T-helper 2 cell treated with Interferon-gamma antibody and Interleukin-4, amounts not matched to agents 5 μg/mL and 100 μg/mL, for 36 hours (primary cell): ENCODE results near the gene KIF5A.

Source experiments
- DNase-seq: peaks from one replicate; pipeline ENCODE4 v3.0.0; 2021; ENCODE audit warnings: low spot score
- H3K27ac Mint-ChIP-seq: one replicate; pipeline ENCODE4 v1.8.0; 2021; ENCODE audit warnings: mild to moderate bottlenecking, mixed read lengths
- H3K27me3 Mint-ChIP-seq: one replicate; pipeline ENCODE4 v1.8.0; 2021; ENCODE audit warnings: low read depth, mixed read lengths
- H3K36me3 Mint-ChIP-seq: one replicate; pipeline ENCODE4 v1.8.0; 2021; ENCODE audit warnings: low read depth, mixed read lengths
- H3K4me1 Mint-ChIP-seq: one replicate; pipeline ENCODE4 v1.8.0; 2021; ENCODE audit warnings: low read depth, mixed read lengths
- H3K4me3 Mint-ChIP-seq: one replicate; pipeline ENCODE4 v1.8.0; 2022; ENCODE audit warnings: mild to moderate bottlenecking, moderate library complexity, mixed read lengths
- H3K9me3 Mint-ChIP-seq: one replicate; pipeline ENCODE4 v1.8.0; 2021; ENCODE audit warnings: mixed read lengths

The KIF5A gene

GRCh38 chr12:57602544-57602943, 52.7 kb downstream of the KIF5A start:
- no peak for DNase-seq
- Mint-ChIP-seq H3K4me3 (no peak overlapping the region), H3K27me3 (no peaks in the 10 kb centered on the region), H3K4me1 (peaks cover 13% of the 10 kb centered on the region), H3K27ac (no peak overlapping the region), H3K9me3 (no peaks in the 10 kb centered on the region), H3K36me3 (peaks cover 26% of the 10 kb centered on the region)

GRCh38 chr12:57603324-57603723, 53.5 kb downstream of the KIF5A start:
- Mint-ChIP-seq H3K27ac (no peak overlapping the region), H3K4me3 (peak overlapping the region; percentile 66), H3K36me3 (peaks cover 23% of the 10 kb centered on the region), H3K27me3 (no peaks in the 10 kb centered on the region), H3K9me3 (no peaks in the 10 kb centered on the region), H3K4me1 (peaks cover 13% of the 10 kb centered on the region)
- no peak for DNase-seq

DNA sequence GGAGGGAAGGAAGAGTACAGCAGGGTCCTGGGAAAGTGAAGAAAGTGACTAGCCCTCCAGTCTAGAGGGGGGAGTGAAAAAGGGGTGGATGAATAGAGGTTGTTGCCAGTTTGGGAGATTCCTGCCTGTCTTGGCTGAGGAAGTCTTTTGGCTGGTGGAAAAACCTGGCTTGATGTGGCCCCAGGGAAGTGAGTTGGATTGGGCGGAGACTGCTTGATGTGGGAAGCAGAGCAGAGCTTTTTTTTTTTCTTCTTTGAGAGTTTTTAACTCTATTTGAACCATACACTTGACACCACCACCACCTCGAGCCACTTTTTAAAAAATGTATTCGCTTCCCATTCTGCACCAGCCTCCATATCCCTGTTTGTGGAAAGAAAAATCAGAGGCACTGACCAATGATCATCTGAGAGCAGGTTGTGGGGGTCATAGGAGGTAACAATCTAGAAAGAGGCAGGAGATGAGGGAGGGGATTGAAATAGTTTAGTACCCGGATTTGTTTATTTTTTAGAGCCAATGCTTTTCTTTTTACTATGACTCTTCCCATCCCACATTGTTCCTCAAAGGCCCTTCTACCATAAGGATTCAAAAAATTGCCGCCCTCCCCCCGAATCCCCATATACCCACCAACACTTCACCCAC, 54.1 kb downstream of the KIF5A start:
- H3K4me3 Mint-ChIP-seq: peak overlapping the region; percentile 81
- no peaks in the 10 kb centered on the region for H3K9me3 Mint-ChIP-seq
- peak overlapping the region; percentile 76 for H3K27ac Mint-ChIP-seq
- H3K4me1 Mint-ChIP-seq: peaks cover 13% of the 10 kb centered on the region
- peaks cover 21% of the 10 kb centered on the region for H3K36me3 Mint-ChIP-seq
- H3K27me3 Mint-ChIP-seq: no peaks in the 10 kb centered on the region
- no peak for DNase-seq

- peak within 1 kb of the TSS; percentile 88 for H3K27ac Mint-ChIP-seq
- DNase-seq: no peak
- H3K4me3 Mint-ChIP-seq: peak within 1 kb of the TSS; percentile 81
- peaks cover 13% of the 10 kb centered on the region for H3K4me1 Mint-ChIP-seq
- H3K36me3 Mint-ChIP-seq: peaks cover 18% of the 10 kb centered on the region
- H3K9me3 Mint-ChIP-seq: no peaks in the 10 kb centered on the region
- H3K27me3 Mint-ChIP-seq: no peaks in the 10 kb centered on the region
These were observed 54.7 kb downstream of the KIF5A start, which contains the start of gene DTX3 for GRCh38 chr12:57604454-57604991. DTX3 (plus strand) TSS chr12:57604824; CDS start chr12:57606518, 1,694 bp downstream.

DNA sequence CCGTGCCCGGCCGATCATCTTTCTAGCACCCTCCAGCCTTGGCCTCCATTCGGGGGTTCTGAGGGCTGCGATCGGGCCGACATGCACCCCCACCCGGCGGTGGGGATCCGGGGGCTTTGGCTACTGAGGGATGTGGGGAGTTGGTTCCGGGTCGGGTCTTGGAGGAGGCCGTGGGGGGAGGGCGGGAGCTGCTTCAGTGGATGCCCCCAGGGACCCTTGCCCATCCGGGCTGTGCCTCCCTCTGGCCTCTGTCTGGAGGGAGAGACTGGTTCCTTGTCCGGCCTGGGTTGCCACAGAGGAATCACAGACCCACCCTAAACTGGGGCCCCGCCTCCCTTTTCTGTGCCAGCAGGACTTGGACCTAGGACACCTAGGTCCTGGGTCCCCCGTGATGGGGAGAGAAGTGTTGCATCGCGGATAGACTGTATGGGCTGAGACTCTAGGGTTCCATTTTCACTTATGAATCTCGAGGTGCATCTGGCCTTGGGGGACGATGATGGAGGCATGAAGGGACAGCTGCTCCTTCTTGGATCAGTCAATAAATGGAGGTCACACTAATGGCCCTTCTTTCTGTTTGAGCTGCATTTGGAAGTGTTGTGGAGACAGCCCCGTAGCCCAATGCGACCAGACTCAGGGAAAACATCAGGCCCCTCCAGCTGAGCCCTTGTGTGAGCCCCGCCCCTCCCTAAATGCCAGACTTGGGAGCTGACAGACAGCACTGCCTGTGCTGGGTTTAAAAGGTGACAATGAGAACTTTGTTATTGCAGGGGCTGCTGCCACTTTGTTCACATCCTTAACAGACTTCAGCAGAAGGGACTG, 55.4 kb downstream of the KIF5A start:
- no peak for DNase-seq
- H3K9me3 Mint-ChIP-seq: no peaks in the 10 kb centered on the region
- peak overlapping the region; percentile 79 for H3K4me3 Mint-ChIP-seq
- no peaks in the 10 kb centered on the region for H3K27me3 Mint-ChIP-seq
- H3K36me3 Mint-ChIP-seq: peaks cover 15% of the 10 kb centered on the region
- peak overlapping the region; percentile 80 for H3K27ac Mint-ChIP-seq
- peaks cover 13% of the 10 kb centered on the region for H3K4me1 Mint-ChIP-seq

- Mint-ChIP-seq H3K4me1 (peaks cover 16% of the 10 kb centered on the region), H3K9me3 (no peaks in the 10 kb centered on the region), H3K36me3 (peaks cover 14% of the 10 kb centered on the region), H3K27me3 (peaks cover 2% of the 10 kb centered on the region), H3K4me3 (peak overlapping the region; percentile 79), H3K27ac (no peak overlapping the region)
- no peak for DNase-seq
These were observed 56.0 kb downstream of the KIF5A start for GRCh38 chr12:57605811-57606311.

- peak overlapping the region; percentile 2 for H3K4me3 Mint-ChIP-seq
- peak overlapping the region; percentile 9 for H3K27ac Mint-ChIP-seq
- peaks cover 14% of the 10 kb centered on the region for H3K36me3 Mint-ChIP-seq
- no peak for DNase-seq
- H3K9me3 Mint-ChIP-seq: no peaks in the 10 kb centered on the region
- peaks cover 2% of the 10 kb centered on the region for H3K27me3 Mint-ChIP-seq
- H3K4me1 Mint-ChIP-seq: peaks cover 16% of the 10 kb centered on the region
These were observed 56.6 kb downstream of the KIF5A start for GRCh38 chr12:57606399-57606798.

- Mint-ChIP-seq H3K27me3 (peaks cover 3% of the 10 kb centered on the region), H3K4me1 (peaks cover 16% of the 10 kb centered on the region), H3K4me3 (no peak overlapping the region), H3K9me3 (no peaks in the 10 kb centered on the region), H3K36me3 (peaks cover 10% of the 10 kb centered on the region), H3K27ac (peak overlapping the region; percentile 9)
- DNase-seq: no peak
These were observed 57.0 kb downstream of the KIF5A start for GRCh38 chr12:57606821-57607220.

DNA sequence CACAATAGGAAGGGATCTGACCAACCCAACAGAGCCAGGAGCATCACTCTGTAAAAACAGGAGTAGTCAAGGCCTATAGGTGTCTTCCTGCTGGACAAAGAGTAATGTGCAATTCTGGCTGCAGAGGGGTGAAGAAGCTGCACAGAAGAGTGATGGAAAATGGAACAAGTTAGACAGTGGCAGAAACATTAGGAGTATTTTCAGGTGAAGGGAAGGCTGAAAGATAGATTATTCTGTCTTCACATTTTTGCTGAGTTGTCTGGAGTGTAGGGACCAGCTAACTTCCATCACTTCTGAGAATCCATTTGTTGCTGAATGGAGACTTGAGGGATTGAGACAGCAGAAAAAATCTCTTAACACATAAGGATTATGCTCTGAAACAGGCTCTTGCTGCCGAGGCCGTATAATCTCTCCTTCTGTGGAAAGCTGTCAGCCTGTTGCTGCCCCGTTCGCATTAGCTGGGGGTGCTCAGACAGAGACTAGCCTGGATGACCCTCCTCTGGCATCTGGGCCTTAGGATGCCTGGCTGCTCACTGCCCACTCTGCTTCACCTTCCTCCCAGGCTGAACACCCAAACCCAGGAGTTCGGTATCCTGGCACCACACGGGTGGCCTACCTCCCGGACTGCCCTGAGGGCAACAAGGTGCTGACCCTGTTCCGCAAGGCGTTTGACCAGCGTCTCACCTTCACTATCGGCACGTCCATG, 58.3 kb downstream of the KIF5A start:
- peaks cover 3% of the 10 kb centered on the region for H3K36me3 Mint-ChIP-seq
- H3K4me3 Mint-ChIP-seq: no peak overlapping the region
- peaks cover 16% of the 10 kb centered on the region for H3K27me3 Mint-ChIP-seq

GRCh38 chr12:57609101-57609780, 59.4 kb downstream of the KIF5A start:
- H3K36me3 Mint-ChIP-seq: peaks cover 3% of the 10 kb centered on the region
- H3K9me3 Mint-ChIP-seq: no peaks in the 10 kb centered on the region
- peaks cover 24% of the 10 kb centered on the region for H3K27me3 Mint-ChIP-seq
- H3K4me3 Mint-ChIP-seq: no peak overlapping the region
- H3K27ac Mint-ChIP-seq: no peak overlapping the region
- peaks cover 14% of the 10 kb centered on the region for H3K4me1 Mint-ChIP-seq
- DNase-seq: no peak

More for the DNA sequence above, 58.3 kb downstream of the KIF5A start:
- H3K9me3 Mint-ChIP-seq: no peaks in the 10 kb centered on the region
- H3K27ac Mint-ChIP-seq: no peak overlapping the region
- no peak for DNase-seq
- H3K4me1 Mint-ChIP-seq: peaks cover 16% of the 10 kb centered on the region

GRCh38 chr12:57609781-57610553, 60.1 kb downstream of the KIF5A start:
- H3K27me3 Mint-ChIP-seq: peaks cover 31% of the 10 kb centered on the region
- no peaks in the 10 kb centered on the region for H3K9me3 Mint-ChIP-seq
- H3K4me3 Mint-ChIP-seq: peak overlapping the region; percentile 75
- no peak overlapping the region for H3K27ac Mint-ChIP-seq
- H3K36me3 Mint-ChIP-seq: peaks cover 3% of the 10 kb centered on the region
- H3K4me1 Mint-ChIP-seq: peaks cover 13% of the 10 kb centered on the region
- DNase-seq: no peak

GRCh38 chr12:57610554-57611107, 60.8 kb downstream of the KIF5A start:
- DNase-seq: no peak
- peaks cover 3% of the 10 kb centered on the region for H3K36me3 Mint-ChIP-seq
- H3K4me1 Mint-ChIP-seq: peaks cover 8% of the 10 kb centered on the region
- H3K27ac Mint-ChIP-seq: no peak overlapping the region
- H3K9me3 Mint-ChIP-seq: no peaks in the 10 kb centered on the region
- H3K4me3 Mint-ChIP-seq: peak overlapping the region; percentile 75
- H3K27me3 Mint-ChIP-seq: peaks cover 35% of the 10 kb centered on the region
